Neutrophil (primary cell): ENCODE data around the gene RUNDC1.
A peak's percentile ranks its signal among the peaks of the same experiment; 100 is the strongest.

ENCODE experiments used
- H3K27ac ChIP-seq: fragments of 200-600 bp; sonication (generic); 2 replicates; pipeline ENCODE4 v1.5.1; 2016; ENCODE audit warnings: mild to moderate bottlenecking, moderate library complexity
- H3K27me3 ChIP-seq: fragments of 200-600 bp; sonication (generic); 2 replicates; pipeline ENCODE4 v1.6.0; 2016; ENCODE audit warnings: mild to moderate bottlenecking
- H3K36me3 ChIP-seq: fragments of 200-600 bp; sonication (generic); 2 replicates; pipeline ENCODE4 v1.5.1; 2017
- H3K4me1 ChIP-seq, 2 experiments: fragments of 200-600 bp in 1 of 2; sonication (generic) in 1 of 2; 1 replicate in 1 of 2; 2 replicates in 1 of 2; pipeline versions ENCODE4 v1.5.1 to v1.6.1; 2013 to 2016; ENCODE audit warnings: low read depth in 1 of 2, low read length in 1 of 2, mild to moderate bottlenecking in 1 of 2, moderate library complexity in 1 of 2; ENCODE audit not compliant: control insufficient read depth in 1 of 2, insufficient read depth in 1 of 2
- H3K4me3 ChIP-seq, 2 experiments: fragments of 200-600 bp in 1 of 2; sonication (generic) in 1 of 2; 1 replicate in 1 of 2; 2 replicates in 1 of 2; pipeline ENCODE4 v1.5.1; 2013 to 2016; ENCODE audit warnings: low read depth in 1 of 2, low read length in 1 of 2, mild to moderate bottlenecking in 1 of 2, moderate library complexity in 1 of 2
- H3K9me3 ChIP-seq: fragments of 200-600 bp; sonication (generic); 2 replicates; pipeline ENCODE4 v1.5.1; 2016
- CTCF ChIP-seq: fragments of 200-600 bp; sonication (generic); IDR thresholded peaks from 2 replicates; pipeline ENCODE4 v1.5.1; 2016; ENCODE audit warnings: antibody characterized with exemption

RUNDC1 gene

GRCh38 chr17:42980274-42980765 lies at the start of gene RUNDC1:
TSS of gene RUNDC1 (plus strand) at chr17:42980565. CDS start at chr17:42980577, 12 bp downstream.
- H3K27ac ChIP-seq = peak within 1 kb of the TSS; percentile 99
- no peaks in the 10 kb centered on the region for H3K36me3 ChIP-seq
- no peaks in the 10 kb centered on the region for H3K27me3 ChIP-seq
- TF ChIP-seq CTCF = no peak
- peak within 1 kb of the TSS; percentile 85 to 96 for H3K4me3 ChIP-seq
- H3K4me1 ChIP-seq = peaks cover 50 to 54% of the 10 kb centered on the region in 2 experiments
- no peaks in the 10 kb centered on the region for H3K9me3 ChIP-seq

GRCh38 chr17:42937712-42938596 lies 42.4 kb upstream of the RUNDC1 start:
- Histone ChIP-seq H3K4me1 (peaks cover 0 to 4% of the 10 kb centered on the region in 2 experiments), H3K36me3 (no peaks in the 10 kb centered on the region), H3K27ac (no peak overlapping the region), H3K27me3 (peaks cover 11% of the 10 kb centered on the region), H3K4me3 (no peak overlapping the region), H3K9me3 (no peaks in the 10 kb centered on the region)
- TF ChIP-seq CTCF = no peak

GRCh38 chr17:42944211-42944610 lies 36.2 kb upstream of the RUNDC1 start:
- no peak overlapping the region for H3K4me3 ChIP-seq
- H3K4me1 ChIP-seq = peaks cover 7 to 9% of the 10 kb centered on the region in 2 experiments
- H3K27me3 ChIP-seq = peaks cover 11% of the 10 kb centered on the region
- H3K27ac ChIP-seq = no peak overlapping the region
- no peaks in the 10 kb centered on the region for H3K36me3 ChIP-seq
- H3K9me3 ChIP-seq = no peaks in the 10 kb centered on the region
- no peak for TF ChIP-seq CTCF

- H3K4me1 ChIP-seq = peaks cover 7 to 9% of the 10 kb centered on the region in 2 experiments
- no peak overlapping the region for H3K4me3 ChIP-seq
- H3K36me3 ChIP-seq = peaks cover 23% of the 10 kb centered on the region
- no peaks in the 10 kb centered on the region for H3K9me3 ChIP-seq
- no peak for TF ChIP-seq CTCF
- H3K27ac ChIP-seq = peak overlapping the region; percentile 11
- H3K27me3 ChIP-seq = no peaks in the 10 kb centered on the region
Observed at GRCh38 chr17:42946812-42947211, 33.6 kb upstream of the RUNDC1 start.

- Histone ChIP-seq H3K4me1 (peaks cover 7 to 9% of the 10 kb centered on the region in 2 experiments), H3K36me3 (peaks cover 48% of the 10 kb centered on the region), H3K4me3 (no peak overlapping the region), H3K27ac (no peak overlapping the region), H3K9me3 (no peaks in the 10 kb centered on the region), H3K27me3 (no peaks in the 10 kb centered on the region)
- TF ChIP-seq CTCF = no peak
Observed at GRCh38 chr17:42950044-42950783, 30.2 kb upstream of the RUNDC1 start.
